Gastrocnemius medialis (tissue), 4 donors: ENCODE data around the gene TMEM38B.

Experiments used
- CTCF ChIP-seq, 5 experiments: fragments of 450-650 bp in 3 of 5; fragments of 200-600 bp in 2 of 5; sonication (generic) in 2 of 5; IDR thresholded peaks in 4 of 5; conservative IDR thresholded peaks in 1 of 5; 1 replicate in 4 of 5; 2 replicates in 1 of 5; pipeline ENCODE4 v1.5.1; 2016 to 2019; ENCODE audit warnings: antibody characterized with exemption in 5 of 5, mild to moderate bottlenecking in 3 of 5, moderate library complexity in 3 of 5
- POLR2A ChIP-seq, 2 donors: fragments of 450-650 bp; IDR thresholded peaks; one replicate each; pipeline ENCODE4 v1.6.1; 2017; ENCODE audit warnings: antibody characterized with exemption in 2 of 2, mild to moderate bottlenecking in 2 of 2, moderate library complexity in 2 of 2

GRCh38 chr9:105713260-105714019 lies 19.1 kb downstream of the TMEM38B start:
- no peak for TF ChIP-seq CTCF (IDR thresholded peaks at IDR 0.05 in 4 of 5, conservative IDR thresholded peaks at IDR 0.05 in 1 of 5)
- TF ChIP-seq POLR2A (IDR thresholded peaks at IDR 0.05) = no peak
